Measurements from ENCODE around the gene HOXA3. TPM values are rescaled to one million over a fixed set of nuclear protein-coding genes. Genes with fewer than 3 reads are reported as not detected.

HOXA3 gene
- total RNA-seq, 1 donor from 2014 or later, result 92.8 TPM

- no peak for TF ChIP-seq CTCF (conservative IDR thresholded peaks at IDR 0.05)
- H3K27ac Mint-ChIP-seq, result no peak overlapping the region
- peaks cover 98% of the 10 kb centered on the region for H3K27me3 Mint-ChIP-seq
- H3K4me3 Mint-ChIP-seq, result peak overlapping the region; percentile 82
- peak; percentile 68 for DNase-seq (ENCODE audit: extremely low spot score, unreplicated experiment)
- peaks cover 14% of the 10 kb centered on the region for H3K4me1 Mint-ChIP-seq (ENCODE audit: unreplicated experiment)
- H3K9me3 Mint-ChIP-seq, result no peaks in the 10 kb centered on the region
- H3K36me3 Mint-ChIP-seq, result no peaks in the 10 kb centered on the region
These were observed 35.3 kb upstream of the HOXA3 start for GRCh38 chr7:27187475-27188385.

- no peak for DNase-seq (ENCODE audit: extremely low spot score, unreplicated experiment)
- no peak for TF ChIP-seq CTCF (conservative IDR thresholded peaks at IDR 0.05)
- H3K9me3 Mint-ChIP-seq, result no peaks in the 10 kb centered on the region
- H3K27me3 Mint-ChIP-seq, result peaks cover 99% of the 10 kb centered on the region
- no peaks in the 10 kb centered on the region for H3K36me3 Mint-ChIP-seq
- peak overlapping the region; percentile 30 for H3K27ac Mint-ChIP-seq
- peak overlapping the region; percentile 72 for H3K4me3 Mint-ChIP-seq
- H3K4me1 Mint-ChIP-seq (ENCODE audit: unreplicated experiment), result peaks cover 15% of the 10 kb centered on the region
These were observed 34.5 kb upstream of the HOXA3 start for GRCh38 chr7:27186668-27187474.

GRCh38 chr7:27185854-27186667 lies 33.7 kb upstream of the HOXA3 start:
- TF ChIP-seq CTCF (conservative IDR thresholded peaks at IDR 0.05), result no peak
- DNase-seq (ENCODE audit: extremely low spot score, unreplicated experiment), result peak; percentile 65
- no peaks in the 10 kb centered on the region for H3K9me3 Mint-ChIP-seq
- H3K4me3 Mint-ChIP-seq, result peak overlapping the region; percentile 72
- peaks cover 99% of the 10 kb centered on the region for H3K27me3 Mint-ChIP-seq
- H3K27ac Mint-ChIP-seq, result peak overlapping the region; percentile 30
- H3K36me3 Mint-ChIP-seq, result no peaks in the 10 kb centered on the region
- peaks cover 15% of the 10 kb centered on the region for H3K4me1 Mint-ChIP-seq (ENCODE audit: unreplicated experiment)

GRCh38 chr7:27185013-27185853 lies 32.9 kb upstream of the HOXA3 start, which contains the start of gene HOXA11:
Gene HOXA11, minus strand, starts transcription at chr7:27185232. Its CDS starts 88 bp downstream, at chr7:27185144.
- H3K9me3 Mint-ChIP-seq, result no peaks in the 10 kb centered on the region
- peaks cover 15% of the 10 kb centered on the region for H3K4me1 Mint-ChIP-seq (ENCODE audit: unreplicated experiment)
- TF ChIP-seq CTCF (conservative IDR thresholded peaks at IDR 0.05), result no peak
- peaks cover 99% of the 10 kb centered on the region for H3K27me3 Mint-ChIP-seq
- H3K36me3 Mint-ChIP-seq, result no peaks in the 10 kb centered on the region
- peak; percentile 66 for DNase-seq (ENCODE audit: extremely low spot score, unreplicated experiment)
- H3K4me3 Mint-ChIP-seq, result peak within 1 kb of the TSS; percentile 81
- peak within 1 kb of the TSS; percentile 51 for H3K27ac Mint-ChIP-seq

All from type B pancreatic cell (in vitro differentiated cells).